Measurements from ENCODE around the gene USP6NL. TPM values are rescaled to one million over a fixed set of nuclear protein-coding genes. Genes with fewer than 3 reads are reported as not detected.

USP6NL gene
- total and polyA plus RNA-seq, 9 of the 15 experiments (the other 6 are each of a cell fraction or from before 2014, with no cell fraction given) = 3.2 to 26.6 (median 19.8) TPM

GRCh38 chr10:11560076-11560709 is 51.3 kb downstream of the USP6NL start (continued):
- TF ChIP-seq ZNF407 (IDR thresholded peaks at IDR 0.05; ENCODE audit: low read depth) = no peak
- TF ChIP-seq HLTF (IDR thresholded peaks at IDR 0.05) = no peak
